Psoas muscle (tissue), 8 donors: ENCODE measurements around the gene PPP6R1. TPM values are rescaled to one million over a fixed set of nuclear protein-coding genes. Genes with fewer than 3 reads are reported as not detected.

Experiments
- ATAC-seq, 4 donors: fragments of 200-7000 bp; cut with Tn5 transposase; one replicate each; pipeline ENCODE4 v1.9.1; 2020; ENCODE audit warnings: moderate library complexity in 3 of 4, mild to moderate bottlenecking in 2 of 4
- DNase-seq, 2 donors: peaks; one replicate each; pipeline ENCODE4 v3.0.0-alpha.2; 2020
- H3K27ac ChIP-seq: fragments of 200-600 bp; one replicate; pipeline ENCODE4 v1.8.0; 2022
- H3K27me3 ChIP-seq, 3 donors: fragments of 200-600 bp in 1 of 3; one replicate each; pipeline versions ENCODE4 v1.6.1 to v1.8.0; 2013 to 2022; ENCODE audit warnings: low read length in 2 of 3, mild to moderate bottlenecking in 2 of 3, moderate library complexity in 1 of 3; ENCODE audit not compliant: insufficient read depth in 3 of 3
- H3K36me3 ChIP-seq, 2 donors: fragments of 200-600 bp in 1 of 2; one replicate each; pipeline versions ENCODE4 v1.6.1 to v1.8.0; 2013 to 2022; ENCODE audit warnings: low read depth in 1 of 2, mild to moderate bottlenecking in 1 of 2, moderate library complexity in 1 of 2; ENCODE audit not compliant: insufficient read depth in 1 of 2
- H3K4me1 ChIP-seq: fragments of 200-600 bp; one replicate; pipeline ENCODE4 v1.8.0; 2022
- H3K4me3 ChIP-seq: fragments of 200-600 bp; one replicate; pipeline ENCODE4 v1.8.0; 2022; ENCODE audit warnings: mild to moderate bottlenecking
- H3K9me3 ChIP-seq: fragments of 200-600 bp; one replicate; pipeline ENCODE4 v1.8.0; 2022
- WGBS, 3 donors: extraction: QIAGEN DNeasy Blood & Tissue Kit; methylation state at CpG; one replicate each; pipeline versions ENCODE4 v1.1.6 to v1.1.7; 2013; 5-methylcytosine and 5-hydroxymethylcytosine counted together
- intact Hi-C, 2 donors: fragments of 100-400 bp; cut with DNase I; formaldehyde crosslinking; loops; one replicate each; pipeline versions ENCODE4 v1.11.0 to v1.14.2; 2022
- polyA plus RNA-seq, 3 donors: library from polyadenylated mRNA; stranded (reverse); fragments of 200-250 nt; gene quantifications; one replicate each; pipeline ENCODE4 v1.2.3, GENCODE V29; 2013
- total RNA-seq, 4 donors: library from RNA; stranded (reverse); fragmentation: NEBNext Ultra II Directional in 2 of 4; extraction: Animal tissue kit (Norgen Biotek cat#: 25700) in 2 of 4; gene quantifications; one replicate each; pipeline versions ENCODE4 v1.2.1 to v1.2.4, GENCODE V29; 2021 to 2023
- TF ChIP-seq, protein P1 (sequence below): fragments of 200-600 bp; IDR thresholded peaks from one replicate; pipeline ENCODE4 v1.8.0; 2022; ENCODE audit warnings: antibody characterized with exemption
- donor health status: healthy with polysubstance abuse.
- donor health status: DM: no; HTN: no; CAD: no; lungs with moderate emphysema.
- donor health status: Bipolar disorder and iron deficiency.
- donor health status: healthy.
- donor health status: DM: yes; HTN: yes; CAD: no.
- donor health status: DM: no; HTN: no; CAD: no.
- donor health status: DM: no; HTN: no; CAD: no.
- donor health status: DM: yes; HTN: yes; CAD: no.

The PPP6R1 gene
- total and polyA plus RNA-seq, 7 donors, result 27.9 to 72.3 (median 45.6) TPM

DNA sequence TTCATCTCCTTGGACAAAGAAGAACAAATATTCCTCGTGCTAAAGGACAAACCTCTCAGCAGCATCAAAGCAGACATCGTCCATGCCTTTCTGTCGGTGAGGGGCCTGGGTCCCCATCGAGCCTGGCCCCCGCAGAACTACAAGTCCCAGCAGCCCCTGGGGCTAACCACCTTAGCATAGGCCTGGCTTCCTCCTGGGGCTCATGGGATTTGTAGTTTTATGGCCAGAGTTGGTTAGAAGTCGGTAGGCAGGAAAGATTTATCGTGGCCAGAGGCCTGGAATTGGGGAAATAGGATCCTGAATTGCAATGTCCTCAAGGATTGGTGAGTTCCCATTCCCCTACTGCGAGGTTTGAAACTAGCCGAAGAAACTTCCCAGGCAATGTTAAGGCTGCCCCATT, 46.7 kb upstream of the PPP6R1 start:
- DNase-seq (peak; percentile 30 to 70), ATAC-seq (peak; percentile 59 to 88 (median 78))
- H3K4me1 ChIP-seq, result no peaks in the 10 kb centered on the region
- H3K27me3 ChIP-seq, result no peaks in the 10 kb centered on the region
- TF ChIP-seq, protein P1, sequence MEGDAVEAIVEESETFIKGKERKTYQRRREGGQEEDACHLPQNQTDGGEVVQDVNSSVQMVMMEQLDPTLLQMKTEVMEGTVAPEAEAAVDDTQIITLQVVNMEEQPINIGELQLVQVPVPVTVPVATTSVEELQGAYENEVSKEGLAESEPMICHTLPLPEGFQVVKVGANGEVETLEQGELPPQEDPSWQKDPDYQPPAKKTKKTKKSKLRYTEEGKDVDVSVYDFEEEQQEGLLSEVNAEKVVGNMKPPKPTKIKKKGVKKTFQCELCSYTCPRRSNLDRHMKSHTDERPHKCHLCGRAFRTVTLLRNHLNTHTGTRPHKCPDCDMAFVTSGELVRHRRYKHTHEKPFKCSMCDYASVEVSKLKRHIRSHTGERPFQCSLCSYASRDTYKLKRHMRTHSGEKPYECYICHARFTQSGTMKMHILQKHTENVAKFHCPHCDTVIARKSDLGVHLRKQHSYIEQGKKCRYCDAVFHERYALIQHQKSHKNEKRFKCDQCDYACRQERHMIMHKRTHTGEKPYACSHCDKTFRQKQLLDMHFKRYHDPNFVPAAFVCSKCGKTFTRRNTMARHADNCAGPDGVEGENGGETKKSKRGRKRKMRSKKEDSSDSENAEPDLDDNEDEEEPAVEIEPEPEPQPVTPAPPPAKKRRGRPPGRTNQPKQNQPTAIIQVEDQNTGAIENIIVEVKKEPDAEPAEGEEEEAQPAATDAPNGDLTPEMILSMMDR, result no peak
- no peaks in the 10 kb centered on the region for H3K36me3 ChIP-seq
- intact Hi-C loops, result no loop called here
- H3K9me3 ChIP-seq, result no peaks in the 10 kb centered on the region
- no peak overlapping the region for H3K27ac ChIP-seq
- 68 to 76% (median 73%) methylated on average over 9 of the region's 9 CpGs for WGBS, 3 donors
- no peak overlapping the region for H3K4me3 ChIP-seq

DNA sequence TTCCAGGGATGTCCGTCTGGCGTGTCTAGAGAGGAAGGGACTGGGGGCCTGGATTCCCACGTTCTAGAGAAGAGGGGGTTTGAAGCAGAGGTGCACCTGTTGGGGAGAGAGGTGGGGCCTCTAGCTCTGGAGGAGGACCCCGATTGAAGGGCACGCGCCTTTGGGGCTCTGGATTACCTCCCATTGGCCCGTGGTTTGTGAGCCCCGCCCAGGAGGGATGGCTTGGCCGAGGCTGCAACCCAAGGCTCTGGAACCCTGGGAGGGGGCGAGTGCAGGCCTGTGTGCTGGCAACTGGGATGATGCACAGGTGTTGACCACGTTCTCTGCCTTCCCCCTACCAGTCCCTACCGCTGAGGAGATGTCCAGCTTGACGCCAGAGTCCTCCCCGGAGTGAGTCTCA, 46.2 kb upstream of the PPP6R1 start:
- no peak overlapping the region for H3K27ac ChIP-seq
- no peaks in the 10 kb centered on the region for H3K4me1 ChIP-seq
- TF ChIP-seq, protein P1, result no peak
- no peaks in the 10 kb centered on the region for H3K27me3 ChIP-seq
- no peaks in the 10 kb centered on the region for H3K9me3 ChIP-seq
- intact Hi-C loops, result loop anchor here (5.0 kb wide), 4 partner anchors 32 to 152 kb away; partner anchors contain the start of genes KMT5C (in 2 of the 2) and TMEM238 (in 2 of the 2)
- 58 to 73% (median 67%) methylated on average over 14 of the region's 14 CpGs for WGBS, 3 donors
- no peak for ATAC-seq
- DNase-seq, result no peak
- H3K36me3 ChIP-seq, result no peaks in the 10 kb centered on the region
- H3K4me3 ChIP-seq, result no peak overlapping the region

DNA sequence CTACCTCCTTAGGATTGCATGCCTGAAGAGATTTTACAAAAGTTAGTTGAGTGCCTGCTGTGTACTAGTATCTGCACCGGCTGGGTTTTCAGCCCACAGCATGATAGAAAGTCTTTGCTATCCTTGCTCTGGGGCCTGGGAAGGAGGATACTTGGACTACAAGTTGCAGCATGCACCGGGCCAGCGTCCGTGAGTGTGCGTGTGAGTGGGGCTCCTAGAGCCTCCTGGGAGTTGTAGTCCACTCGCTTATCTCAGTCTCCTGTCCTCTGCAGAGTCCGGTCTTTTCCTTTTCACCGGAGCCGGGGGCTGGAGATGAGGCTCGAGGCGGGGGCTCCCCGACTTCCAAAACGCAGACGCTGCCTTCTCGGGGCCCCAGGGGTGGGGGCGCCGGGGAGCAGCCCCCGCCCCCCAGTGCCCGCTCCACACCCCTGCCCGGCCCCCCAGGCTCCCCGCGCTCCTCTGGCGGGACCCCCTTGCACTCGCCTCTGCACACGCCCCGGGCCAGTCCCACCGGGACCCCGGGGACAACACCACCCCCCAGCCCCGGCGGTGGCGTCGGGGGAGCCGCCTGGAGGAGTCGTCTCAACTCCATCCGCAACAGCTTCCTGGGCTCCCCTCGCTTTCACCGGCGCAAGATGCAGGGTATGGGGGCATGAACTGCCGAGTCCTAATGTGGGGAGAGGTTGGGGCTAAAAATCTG, 45.6 kb upstream of the PPP6R1 start:
- no peak overlapping the region for H3K4me3 ChIP-seq
- intact Hi-C loops, result loop anchor here (5.0 kb wide), 4 partner anchors 33 to 153 kb away; partner anchors contain the start of genes KMT5C (in 2 of the 2) and TMEM238 (in 2 of the 2)
- TF ChIP-seq, protein P1, result no peak
- H3K36me3 ChIP-seq, result no peaks in the 10 kb centered on the region
- WGBS, 3 donors, result 85 to 86% (median 86%) methylated on average over 36 to 39 of the region's 39 CpGs
- H3K27me3 ChIP-seq, result no peaks in the 10 kb centered on the region
- H3K9me3 ChIP-seq, result no peaks in the 10 kb centered on the region
- no peaks in the 10 kb centered on the region for H3K4me1 ChIP-seq
- DNase-seq (peak in 1 of 2 donors; percentile 76), ATAC-seq (peak in 3 of 4 donors; percentile 59 to 74 (median 63))
- H3K27ac ChIP-seq, result no peak overlapping the region

DNA sequence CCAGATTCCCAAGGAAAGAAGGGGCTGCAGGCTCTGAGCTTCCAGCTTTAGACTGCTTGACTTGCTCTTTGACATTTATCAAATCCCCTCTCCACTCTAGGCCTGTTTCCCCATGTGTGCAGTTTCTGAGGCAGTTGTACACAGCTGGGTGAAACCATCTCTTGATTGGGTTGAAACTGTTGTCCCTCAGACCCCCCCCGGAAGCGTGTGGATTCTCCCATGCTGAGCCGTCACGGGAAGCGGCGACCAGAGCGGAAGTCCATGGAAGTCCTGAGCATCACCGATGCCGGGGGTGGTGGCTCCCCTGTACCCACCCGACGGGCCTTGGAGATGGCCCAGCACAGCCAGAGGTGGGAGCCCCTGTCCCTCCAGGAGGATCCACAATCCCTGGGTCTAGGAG, 44.7 kb upstream of the PPP6R1 start:
- Histone ChIP-seq H3K9me3 (no peaks in the 10 kb centered on the region), H3K36me3 (no peaks in the 10 kb centered on the region), H3K4me3 (no peak overlapping the region), H3K27me3 (no peaks in the 10 kb centered on the region), H3K27ac (no peak overlapping the region), H3K4me1 (no peaks in the 10 kb centered on the region)
- 86 to 94% (median 92%) methylated on average over 11 of the region's 11 CpGs for WGBS, 3 donors
- intact Hi-C loops, result loop anchor here (5.0 kb wide), 4 partner anchors 34 to 154 kb away; partner anchors contain the start of genes KMT5C (in 2 of the 2) and TMEM238 (in 2 of the 2)
- TF ChIP-seq, protein P1, result no peak
- DNase-seq (no peak), ATAC-seq (no peak)
